ENCODE results near the gene MYO16.

- TF ChIP-seq CTCF (IDR thresholded peaks at IDR 0.05), result no peak
- no peak for TF ChIP-seq POLR2A (IDR thresholded peaks at IDR 0.05)
Observed at GRCh38 chr13:108855737-108856387, 226.5 kb downstream of the MYO16 start.

Measured in tibial nerve (tissue), 3 donors.